GM19467 (cell line): Measurements from ENCODE around the gene MRC2.

Experiments used
- ATAC-seq: cut with Tn5 transposase; IDR thresholded peaks from one replicate; pipeline ENCODE4 v1.9.1; 2021; ENCODE audit warnings: mild to moderate bottlenecking, moderate library complexity; ENCODE audit not compliant: unreplicated experiment

The MRC2 gene

GRCh38 chr17:62631086-62631935, 3.8 kb downstream of the MRC2 start:
- ATAC-seq = no peak

- no peak for ATAC-seq
Measured at GRCh38 chr17:62631936-62632924, 4.8 kb downstream of the MRC2 start.

- ATAC-seq = no peak
Measured at GRCh38 chr17:62637809-62638208, 10.3 kb downstream of the MRC2 start.

- no peak for ATAC-seq
Measured at GRCh38 chr17:62641153-62641552, 13.7 kb downstream of the MRC2 start.

- no peak for ATAC-seq
Measured at GRCh38 chr17:62641951-62642350, 14.5 kb downstream of the MRC2 start.

- no peak for ATAC-seq
Measured at GRCh38 chr17:62643496-62643895, 16.0 kb downstream of the MRC2 start.

- ATAC-seq = no peak
Measured at GRCh38 chr17:62644487-62645173, 17.2 kb downstream of the MRC2 start.

- no peak for ATAC-seq
Measured at GRCh38 chr17:62648251-62648955, 20.9 kb downstream of the MRC2 start.

GRCh38 chr17:62648956-62649294, 21.5 kb downstream of the MRC2 start:
- no peak for ATAC-seq

GRCh38 chr17:62649570-62649969, 22.1 kb downstream of the MRC2 start:
- ATAC-seq = no peak

GRCh38 chr17:62650587-62650986, 23.1 kb downstream of the MRC2 start:
- no peak for ATAC-seq

- ATAC-seq = no peak
Measured at GRCh38 chr17:62652251-62653001, 25.0 kb downstream of the MRC2 start.

GRCh38 chr17:62653002-62653825, 25.7 kb downstream of the MRC2 start:
- peak; percentile 56 for ATAC-seq

GRCh38 chr17:62653826-62654761, 26.6 kb downstream of the MRC2 start:
- no peak for ATAC-seq

GRCh38 chr17:62655656-62656055, 28.2 kb downstream of the MRC2 start:
- no peak for ATAC-seq

GRCh38 chr17:62656446-62656845, 29.0 kb downstream of the MRC2 start:
- no peak for ATAC-seq

- no peak for ATAC-seq
Measured at GRCh38 chr17:62657145-62657665, 29.7 kb downstream of the MRC2 start.

GRCh38 chr17:62657690-62658089, 30.2 kb downstream of the MRC2 start:
- no peak for ATAC-seq
